CD1c-positive myeloid dendritic cell (primary cell): ENCODE results near the gene NT5C1B.

Source experiments
- DNase-seq: peaks from one replicate; pipeline ENCODE4 v3.0.0-alpha.2; 2016; ENCODE audit errors: extremely low spot score

The NT5C1B gene

GRCh38 chr2:18551169-18551568, 38.2 kb downstream of the NT5C1B start:
- DNase-seq = no peak

DNA sequence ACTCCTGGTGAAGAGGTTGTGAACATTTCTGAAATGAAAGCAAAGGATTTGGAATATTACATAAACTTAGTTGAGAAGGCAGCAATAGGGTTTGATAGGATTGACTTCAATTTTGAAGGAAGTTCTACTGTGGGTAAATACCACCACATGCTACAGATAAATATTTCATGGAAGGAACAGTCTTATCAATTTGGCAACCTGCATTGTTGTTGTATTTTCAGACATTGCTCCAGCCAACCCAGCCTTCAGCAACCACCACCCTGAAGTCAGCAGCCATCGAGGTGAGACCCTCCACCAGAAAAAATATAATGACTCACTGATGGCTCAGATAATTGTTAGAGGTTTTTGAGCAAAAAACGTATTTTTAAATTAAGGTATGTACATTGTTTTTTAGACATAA, 38.9 kb downstream of the NT5C1B start:
- no peak for DNase-seq

GRCh38 chr2:18549083-18549482, 40.3 kb downstream of the NT5C1B start:
- DNase-seq = no peak

DNA sequence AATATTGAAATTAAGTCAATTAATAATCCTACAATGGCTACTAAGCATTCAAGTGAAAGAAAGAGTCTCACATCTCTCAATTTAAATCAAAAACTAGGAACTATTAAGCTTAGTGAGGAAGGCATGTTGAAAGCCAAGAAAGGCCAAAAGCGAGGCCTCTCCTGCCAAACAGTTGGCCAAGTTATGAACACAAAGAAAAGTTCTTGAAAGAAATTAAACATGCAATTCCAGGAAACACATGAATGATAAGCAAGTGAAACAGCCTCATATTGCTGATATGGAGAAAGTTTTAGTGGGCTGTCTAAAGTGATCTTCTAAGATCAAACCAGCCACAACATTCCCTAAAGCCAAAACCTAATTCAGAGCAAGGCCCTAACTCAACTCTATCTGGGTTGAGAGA, 40.7 kb downstream of the NT5C1B start:
- no peak for DNase-seq

DNA sequence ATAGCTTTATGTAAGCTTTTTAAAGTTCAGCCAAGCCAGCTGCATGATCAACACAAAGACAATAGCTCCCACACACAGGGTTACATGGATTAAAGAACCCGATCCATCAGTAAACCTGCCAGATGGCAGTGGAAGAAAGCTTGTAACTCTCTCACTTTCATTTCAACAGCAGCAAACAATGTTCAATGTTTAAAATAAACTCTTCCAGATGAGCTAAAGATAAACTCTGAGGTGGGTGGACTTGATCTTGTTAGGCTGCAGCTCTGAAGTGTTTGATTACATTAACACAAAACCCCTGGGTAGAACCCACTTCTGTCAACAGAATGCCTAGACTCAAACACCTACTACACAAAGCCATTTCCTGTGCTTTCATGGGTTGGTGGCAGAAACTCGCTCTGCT, 42.8 kb downstream of the NT5C1B start:
- DNase-seq = no peak

DNA sequence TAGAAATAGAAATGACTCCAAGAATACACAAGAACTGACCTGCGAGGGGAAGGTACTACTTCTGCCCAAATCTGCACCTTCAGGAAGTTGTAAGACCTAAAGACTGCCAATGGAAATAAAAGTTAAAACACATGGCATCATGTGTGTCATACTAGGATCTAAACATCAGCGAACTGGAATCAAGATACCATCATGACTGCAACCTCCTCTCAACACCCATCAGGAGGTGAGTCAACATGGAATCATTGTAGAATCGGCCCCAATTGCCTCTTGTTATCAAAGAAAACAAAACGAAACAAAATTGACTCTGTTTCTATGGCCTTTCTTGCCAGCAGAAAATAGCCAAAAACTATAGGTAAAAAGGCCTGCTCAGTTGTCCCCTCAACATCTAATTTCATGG, 44.0 kb downstream of the NT5C1B start:
- no peak for DNase-seq

DNA sequence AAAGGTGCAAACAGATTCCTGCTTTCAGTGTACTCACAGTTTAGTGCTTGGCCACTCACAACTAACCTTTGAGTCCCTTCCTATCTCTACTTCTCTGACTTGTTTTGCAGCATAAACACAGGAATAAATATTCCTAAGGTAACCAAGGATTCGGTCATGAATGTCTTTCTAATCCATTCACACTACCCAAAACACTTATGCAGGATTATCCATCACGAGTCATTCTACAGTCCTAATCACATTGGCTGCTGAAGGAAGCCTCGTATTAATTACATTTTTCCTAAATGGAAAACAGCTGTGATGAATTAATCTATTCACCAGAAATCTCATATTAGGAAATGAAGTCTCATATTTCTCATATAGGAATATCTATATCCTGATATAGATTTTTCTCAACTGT, 45.2 kb downstream of the NT5C1B start:
- DNase-seq = no peak

DNA sequence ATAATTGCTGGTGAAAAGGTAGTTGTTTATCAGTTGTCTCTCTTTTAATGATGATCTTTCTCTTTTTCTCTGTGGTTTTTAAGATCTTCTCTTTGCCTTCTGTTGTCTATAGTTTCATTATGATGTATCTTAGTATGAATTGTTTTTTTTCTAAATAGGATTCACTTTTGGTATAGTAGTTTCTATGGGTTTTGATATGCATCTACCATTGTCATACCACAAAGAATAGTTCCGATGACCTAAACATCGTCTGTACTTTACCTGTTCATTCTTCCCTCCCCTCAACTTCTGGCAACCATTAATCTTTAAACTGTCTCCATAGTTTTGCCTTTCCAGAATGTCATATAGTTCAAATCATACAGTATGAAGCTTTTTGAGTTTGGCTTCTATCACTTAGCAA, 48.5 kb downstream of the NT5C1B start:
- DNase-seq = no peak

DNA sequence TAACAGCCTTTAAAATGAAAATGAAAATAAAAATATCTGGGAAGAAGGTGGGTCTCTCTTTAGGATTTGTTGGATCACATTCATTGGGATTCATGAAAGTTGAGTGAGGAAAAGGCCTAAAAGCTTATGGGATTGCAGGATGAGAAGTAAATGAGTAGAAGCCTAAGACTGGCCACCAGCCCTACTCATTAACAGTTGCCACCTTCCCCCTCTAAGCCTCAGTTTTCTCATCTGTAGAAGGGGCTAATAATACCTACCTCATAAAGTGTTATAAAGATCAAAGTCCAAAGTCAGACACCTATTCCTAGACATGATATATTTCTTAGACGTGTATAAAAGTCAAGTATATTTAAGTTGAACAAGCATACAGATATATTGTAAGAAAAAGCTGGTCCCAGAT, 52.7 kb downstream of the NT5C1B start:
- no peak for DNase-seq

DNA sequence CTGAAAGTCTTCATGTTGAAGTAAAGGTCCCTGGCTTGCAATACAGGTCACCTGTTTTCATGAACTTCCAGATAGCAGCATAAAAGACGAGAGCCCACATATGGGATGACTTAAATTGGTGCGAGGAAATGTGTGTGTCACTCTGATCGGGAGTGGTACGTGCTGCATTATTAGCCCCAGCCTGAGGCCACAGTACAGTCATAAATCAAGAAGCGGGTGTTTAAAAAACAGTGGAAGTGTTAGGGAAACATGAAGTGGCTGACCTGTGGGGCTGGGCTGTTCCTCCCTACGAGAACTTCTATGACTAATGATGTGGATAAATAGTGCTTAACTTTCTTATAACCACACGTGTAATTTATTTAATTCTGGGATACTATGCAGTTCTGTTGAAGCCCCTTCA, 53.3 kb downstream of the NT5C1B start:
- DNase-seq = no peak

DNA sequence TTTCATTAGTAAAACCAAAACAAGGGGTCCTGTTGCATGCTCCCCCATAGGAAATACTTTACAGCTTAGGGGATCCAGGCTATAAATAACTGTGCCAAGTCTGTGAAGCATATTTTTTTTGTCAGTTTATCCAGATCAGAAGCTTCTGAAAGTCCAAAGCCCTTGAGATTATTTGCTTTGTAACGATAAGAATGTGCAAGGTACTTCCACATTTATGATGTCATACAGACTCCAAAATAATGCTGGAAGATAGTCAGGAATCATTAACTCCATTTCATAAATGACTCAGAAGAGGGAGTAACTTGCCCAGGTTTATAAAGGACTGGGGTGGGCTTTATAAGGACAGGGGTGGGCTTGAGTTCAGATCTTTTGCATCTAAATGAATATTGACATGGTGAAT, 58.2 kb downstream of the NT5C1B start:
- no peak for DNase-seq

DNA sequence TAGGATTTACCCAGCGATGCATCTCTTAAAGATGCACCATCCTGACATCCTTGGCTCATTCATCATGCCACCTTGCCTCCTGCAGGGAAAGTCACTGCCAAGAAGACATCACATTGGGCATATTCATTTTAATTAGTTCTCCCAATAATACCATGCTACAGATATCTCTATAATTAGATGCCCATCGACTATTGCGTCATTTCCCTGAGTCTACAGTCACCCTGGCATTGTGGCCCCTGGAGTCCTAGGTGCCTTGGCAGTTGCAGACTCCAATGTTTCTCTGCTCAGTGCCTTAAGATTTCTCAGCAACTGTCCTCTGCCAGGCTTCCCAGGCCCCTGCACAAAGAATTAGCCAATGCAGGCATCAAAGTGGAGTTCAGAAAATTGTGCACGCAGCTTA, 61.5 kb downstream of the NT5C1B start:
- DNase-seq = no peak

GRCh38 chr2:18527326-18527725, 62.0 kb downstream of the NT5C1B start:
- no peak for DNase-seq

GRCh38 chr2:18526429-18526828, 62.9 kb downstream of the NT5C1B start:
- no peak for DNase-seq

DNA sequence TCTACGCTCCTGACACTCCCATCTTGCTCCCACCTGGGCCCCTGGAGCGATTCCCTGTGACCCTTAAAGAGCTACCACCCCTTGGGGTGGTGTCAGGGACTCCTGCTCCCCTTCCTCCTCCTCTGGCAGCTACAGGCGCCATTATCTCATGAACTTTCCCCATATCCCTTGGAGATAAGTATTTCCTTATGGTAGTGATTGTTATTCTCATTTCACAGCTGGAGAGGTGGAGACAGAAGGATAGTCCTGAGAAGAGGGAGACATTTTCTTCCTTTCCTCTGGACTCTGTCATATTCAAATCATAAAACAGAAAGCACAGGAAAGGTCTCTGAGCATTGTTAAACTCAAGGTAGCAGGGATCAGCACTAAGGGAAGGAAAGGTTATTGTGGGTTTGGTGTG, 63.5 kb downstream of the NT5C1B start:
- no peak for DNase-seq

- DNase-seq = no peak
Measured at GRCh38 chr2:18525236-18525635, 64.1 kb downstream of the NT5C1B start.

DNA sequence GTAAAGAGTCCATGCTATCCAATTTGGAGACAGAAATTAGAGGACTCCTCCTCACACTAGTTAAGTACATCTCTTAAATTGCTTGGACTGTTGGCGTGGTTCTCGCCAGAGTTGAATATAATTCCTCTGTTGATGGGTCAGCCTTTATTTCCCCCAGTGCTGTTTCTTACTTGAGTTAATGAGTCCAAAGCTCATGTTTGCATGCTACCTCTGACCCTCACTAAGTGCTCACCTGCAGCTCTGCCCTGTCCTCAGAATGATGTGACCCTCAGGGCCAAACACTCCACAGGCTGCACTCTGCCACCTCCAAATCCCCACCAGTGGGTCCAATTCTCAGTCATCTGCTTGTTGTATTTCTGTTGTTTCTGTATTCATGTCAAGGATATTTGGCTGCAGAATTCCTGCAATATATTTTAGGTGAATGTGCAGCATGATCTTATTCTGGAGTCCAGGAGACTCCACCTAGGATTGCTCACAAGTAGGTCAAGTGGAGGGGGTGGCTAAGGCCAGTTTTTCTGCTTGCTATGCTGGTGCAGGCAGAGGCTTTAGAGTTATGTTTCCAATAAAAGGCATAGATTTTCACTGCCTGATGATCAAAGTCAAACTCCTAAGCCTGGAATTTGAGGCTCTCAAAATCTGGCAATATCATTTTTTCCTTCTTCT, 66.8 kb downstream of the NT5C1B start:
- DNase-seq = no peak

DNA sequence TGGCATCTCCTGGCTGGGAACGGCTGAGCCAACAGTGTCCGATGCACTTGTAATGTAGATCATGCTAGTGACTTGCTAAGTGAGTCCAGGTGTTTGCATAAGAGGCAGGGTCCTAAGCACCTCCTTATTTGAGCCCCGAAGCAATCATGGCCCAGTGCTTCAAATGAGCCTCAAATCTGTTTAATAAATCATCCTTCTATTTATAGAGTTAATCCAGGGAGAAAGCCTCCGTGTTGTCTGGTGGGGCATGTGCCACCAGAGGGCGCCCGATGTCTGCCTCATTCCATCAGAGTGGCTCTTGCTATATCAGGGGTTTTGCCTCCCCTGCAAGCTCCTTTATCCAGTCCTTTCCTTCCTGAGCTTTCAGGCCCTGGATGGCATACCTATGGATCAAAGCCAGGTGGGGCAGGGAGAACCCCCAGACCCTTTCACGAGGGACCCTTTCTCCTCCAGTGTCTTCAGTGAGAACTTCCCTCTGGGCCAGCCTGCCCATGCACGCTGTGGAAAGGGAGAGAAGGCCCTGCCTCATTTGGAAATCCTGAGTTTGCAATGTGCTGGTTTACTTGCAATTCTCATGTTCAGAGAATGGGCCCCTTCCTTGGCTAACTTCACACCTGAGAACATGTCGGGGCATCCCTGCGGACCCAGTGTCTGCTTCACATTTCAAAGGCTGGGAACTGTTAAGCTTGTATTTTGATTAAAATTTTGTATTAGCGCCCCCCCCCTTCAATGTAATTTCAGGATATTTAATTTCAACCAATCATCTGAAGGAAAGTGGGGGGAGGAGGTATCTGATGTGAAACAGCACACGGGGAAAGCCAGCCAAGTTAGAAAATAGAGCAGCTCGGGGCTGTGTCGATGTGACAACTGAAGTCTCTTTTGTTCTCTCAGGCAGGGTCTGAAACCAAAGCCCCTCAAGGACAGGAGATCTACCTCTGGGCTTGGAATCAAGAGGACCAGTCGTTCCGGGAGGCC, 68.6 kb downstream of the NT5C1B start:
- DNase-seq = peak; percentile 68

DNA sequence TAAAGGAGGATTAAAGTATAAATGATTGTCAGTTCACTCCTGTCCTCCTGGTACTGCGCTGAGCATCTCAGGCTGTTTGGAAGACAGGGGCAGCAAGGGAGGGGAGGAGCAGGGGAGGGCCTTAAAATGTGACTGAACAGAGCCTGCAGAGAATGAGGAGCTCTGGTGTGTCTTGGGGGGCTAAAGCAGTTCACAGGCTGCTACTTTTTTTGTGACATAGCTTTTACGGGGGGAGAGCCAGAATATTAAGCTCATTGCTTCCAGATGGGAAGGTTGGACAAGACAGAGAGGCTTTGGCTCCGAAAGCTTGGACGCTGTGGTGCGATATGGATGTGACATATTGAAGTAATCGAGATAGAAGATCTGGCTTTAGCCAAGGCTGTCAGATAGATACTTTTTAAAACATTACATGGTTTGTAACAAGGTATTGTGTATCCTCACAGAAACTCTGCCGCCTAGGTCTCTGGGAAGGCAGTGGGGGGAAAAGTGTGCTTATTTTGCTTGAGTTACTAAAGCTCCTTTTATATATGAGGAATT, 69.4 kb downstream of the NT5C1B start:
- DNase-seq = no peak

DNA sequence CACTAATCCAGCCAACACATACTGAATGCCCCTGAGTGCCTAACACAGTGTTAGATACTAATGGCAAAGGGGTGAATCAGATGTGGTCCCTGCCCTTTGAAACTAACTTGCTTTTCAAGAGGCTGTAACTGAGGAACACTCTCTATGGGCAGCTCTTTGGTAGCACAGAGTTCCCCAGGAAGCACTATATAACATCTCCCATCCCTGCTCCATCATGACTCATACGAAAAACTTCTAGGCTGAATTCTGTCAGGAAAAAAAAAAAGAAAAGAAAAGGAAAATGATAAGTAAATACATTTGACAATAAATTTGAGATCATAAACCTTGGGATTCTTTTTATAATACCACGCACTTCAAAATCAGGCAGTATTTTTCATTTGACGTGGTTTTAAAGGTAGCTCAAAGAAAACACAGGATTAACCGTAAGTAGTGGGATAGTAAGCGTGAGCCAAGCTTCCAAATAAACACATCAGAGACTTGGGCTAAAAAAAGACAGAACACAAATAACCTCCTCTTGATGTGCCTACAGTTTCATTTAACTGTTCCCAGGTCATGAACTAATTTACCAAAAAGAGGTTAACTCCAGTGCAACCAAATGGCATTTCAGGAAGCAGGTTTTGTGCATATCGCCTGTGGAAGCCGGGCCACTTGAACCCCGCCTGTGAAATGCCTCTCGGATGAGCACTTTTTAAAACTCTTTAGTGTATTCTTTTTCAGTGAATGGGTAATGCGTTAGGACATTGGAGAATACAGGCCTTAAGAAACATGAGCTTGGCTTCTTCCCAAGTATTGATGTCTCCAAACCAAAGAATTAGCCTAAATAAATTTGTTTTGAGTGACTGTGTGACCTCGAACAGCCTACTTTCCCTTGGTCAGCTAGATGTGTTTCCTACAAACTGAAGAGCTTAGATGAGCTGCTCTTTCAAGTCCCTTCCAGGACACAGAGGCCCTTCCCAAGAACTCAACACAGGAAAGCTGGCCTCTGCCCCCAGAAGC, 71.0 kb downstream of the NT5C1B start:
- no peak for DNase-seq

DNA sequence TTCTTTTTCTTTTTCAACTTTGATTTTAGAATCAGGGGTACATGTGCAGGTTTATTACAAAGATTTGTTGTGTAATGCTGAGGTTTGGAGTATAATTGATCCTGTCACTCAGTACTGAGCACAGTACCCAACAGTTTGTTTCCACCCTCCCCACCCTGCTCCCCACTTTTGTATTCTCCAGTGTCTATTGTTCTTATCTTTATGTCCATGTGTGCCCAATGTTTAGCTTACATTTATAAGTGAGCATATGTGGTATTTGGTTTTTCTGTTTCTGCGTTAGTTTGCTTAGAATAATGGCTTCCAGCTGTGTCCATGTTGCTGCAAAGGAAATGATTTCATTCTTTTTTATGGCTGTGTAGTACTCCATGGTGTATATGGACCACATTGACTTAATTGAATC, 72.0 kb downstream of the NT5C1B start:
- DNase-seq = no peak

GRCh38 chr2:18516112-18516511, 73.3 kb downstream of the NT5C1B start:
- no peak for DNase-seq
